DMS79 treated with DMSO at 0.1 percent for 48 hours (cell line): ENCODE measurements around the gene MTF2.

ENCODE experiments used
- DNase-seq: peaks from one replicate; lab custom pipeline; 2025; lab: John Stamatoyannopoulos, UW

The MTF2 gene

GRCh38 chr1:93083979-93084378 lies 4.9 kb downstream of the MTF2 start:
- DNase-seq: no peak

GRCh38 chr1:93087532-93087931 lies 8.4 kb downstream of the MTF2 start:
- DNase-seq: no peak

DNA sequence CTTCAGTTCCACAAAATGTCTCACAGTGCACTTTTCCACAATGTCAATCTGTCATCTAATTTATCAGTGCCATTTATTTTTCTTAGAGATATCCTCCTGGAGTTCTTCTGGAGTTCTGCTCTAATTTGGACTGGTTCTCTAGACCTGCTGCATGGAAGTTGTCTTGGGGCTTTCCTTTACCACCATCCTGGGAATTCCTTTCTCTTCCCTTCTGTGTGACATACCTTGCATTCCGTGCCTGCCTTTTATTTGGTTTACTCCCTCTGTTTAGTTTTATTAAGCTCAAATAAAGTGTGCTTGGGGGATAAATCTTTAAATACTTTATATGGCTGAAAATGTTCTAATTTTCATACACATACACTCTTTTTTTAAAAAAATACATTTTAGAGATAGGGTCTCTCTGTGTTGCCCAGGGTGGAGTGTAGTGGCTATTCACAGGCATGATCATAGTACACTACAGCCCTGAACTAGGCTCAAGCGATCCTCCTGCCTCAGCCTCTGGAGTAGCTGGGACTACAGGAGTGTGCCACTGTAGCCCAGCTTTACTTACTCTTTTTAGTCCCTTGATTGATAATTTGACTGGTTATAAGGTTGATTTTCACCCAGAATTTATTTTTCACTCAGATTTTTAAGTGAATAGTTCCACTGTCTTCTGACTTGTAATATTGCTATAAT lies 14.4 kb downstream of the MTF2 start:
- no peak for DNase-seq

GRCh38 chr1:93095804-93096585 lies 16.9 kb downstream of the MTF2 start:
- DNase-seq: no peak

GRCh38 chr1:93102142-93102541 lies 23.1 kb downstream of the MTF2 start:
- no peak for DNase-seq

GRCh38 chr1:93106226-93106625 lies 27.1 kb downstream of the MTF2 start:
- DNase-seq: no peak

DNA sequence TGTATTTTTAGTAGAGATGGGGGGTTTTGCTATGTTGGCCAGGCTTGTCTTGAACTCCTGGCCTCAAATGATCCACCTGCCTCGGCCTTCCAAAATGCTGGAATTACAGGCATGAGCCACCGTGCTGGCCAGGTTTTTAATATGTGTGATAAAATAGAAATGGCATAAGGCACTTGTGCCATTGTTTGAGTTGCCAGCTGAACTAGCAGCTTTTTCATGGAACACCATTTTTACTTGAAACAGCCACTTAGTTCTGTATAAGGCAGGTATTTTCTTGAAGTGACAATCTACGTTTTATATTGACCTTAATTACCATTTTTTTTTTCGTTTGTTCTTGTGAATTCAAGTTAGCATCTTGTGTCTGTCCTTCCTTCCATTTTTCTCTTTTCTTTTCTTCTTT lies 28.3 kb downstream of the MTF2 start:
- DNase-seq: no peak

DNA sequence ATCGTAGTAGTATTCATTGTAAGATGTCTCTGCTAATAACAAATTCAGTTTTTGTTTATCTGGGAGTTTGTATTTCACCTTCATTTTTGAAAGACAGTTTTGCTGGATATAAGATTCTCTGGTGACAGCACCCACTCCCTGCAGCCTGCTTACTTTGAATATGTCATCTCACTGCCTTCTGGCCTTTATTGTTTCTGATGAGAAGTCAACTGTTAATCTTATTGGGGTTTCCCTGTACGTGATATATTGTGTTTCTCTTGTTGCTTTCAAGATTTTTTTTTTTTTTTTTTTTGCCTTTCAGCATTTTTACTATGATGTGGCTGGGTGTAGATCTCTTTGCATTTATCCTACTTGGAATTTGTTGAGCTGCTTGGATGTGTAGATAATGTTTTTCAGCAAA lies 29.3 kb downstream of the MTF2 start:
- no peak for DNase-seq

GRCh38 chr1:93109578-93109977 lies 30.5 kb downstream of the MTF2 start:
- DNase-seq: no peak

- DNase-seq: no peak
These were observed 32.0 kb downstream of the MTF2 start for GRCh38 chr1:93111065-93111464.

GRCh38 chr1:93111561-93111960 lies 32.5 kb downstream of the MTF2 start:
- DNase-seq: no peak

DNA sequence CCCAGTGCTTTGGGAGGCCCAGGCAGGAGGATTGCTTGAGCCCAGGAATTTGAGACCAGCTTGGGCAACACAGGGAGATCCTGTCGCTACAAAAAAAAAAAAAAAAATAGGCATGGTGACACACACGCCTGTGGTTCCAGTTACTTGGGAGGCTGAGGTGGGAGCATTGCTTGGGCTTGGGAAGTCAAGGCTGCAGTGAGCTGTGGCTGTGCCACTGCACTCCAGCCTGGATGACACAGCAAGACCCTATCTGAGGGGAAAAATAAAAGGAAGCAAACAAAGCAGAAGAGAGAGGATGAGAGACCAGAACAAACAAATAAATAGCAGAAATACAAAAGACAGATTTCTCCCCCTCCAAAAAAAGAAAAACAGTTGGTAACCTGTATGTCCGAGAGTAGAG lies 34.0 kb downstream of the MTF2 start:
- DNase-seq: no peak

GRCh38 chr1:93114391-93114790 lies 35.3 kb downstream of the MTF2 start:
- DNase-seq: no peak

DNA sequence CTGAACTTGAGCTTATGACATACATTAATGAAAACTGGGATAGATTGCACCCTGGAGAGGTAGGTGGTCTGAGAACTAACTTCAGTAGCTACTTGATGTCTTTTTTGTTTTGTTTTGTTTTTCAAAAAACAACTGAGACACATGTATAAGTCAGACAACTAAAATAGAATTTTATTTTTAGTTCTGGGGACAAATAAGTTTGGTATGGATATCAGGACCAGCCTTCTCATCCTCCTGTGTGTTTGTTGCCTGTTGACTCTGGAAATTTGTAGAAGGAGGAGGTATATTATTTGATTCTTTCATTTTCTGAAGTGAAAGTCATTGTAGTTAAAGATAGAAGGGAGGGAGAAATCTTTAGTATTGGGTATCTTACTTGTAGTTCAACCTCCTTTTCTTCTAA lies 41.5 kb downstream of the MTF2 start:
- no peak for DNase-seq

- DNase-seq: no peak
These were observed 44.2 kb downstream of the MTF2 start for GRCh38 chr1:93123201-93123783.

GRCh38 chr1:93124556-93125355 lies 45.7 kb downstream of the MTF2 start:
- DNase-seq: no peak

DNA sequence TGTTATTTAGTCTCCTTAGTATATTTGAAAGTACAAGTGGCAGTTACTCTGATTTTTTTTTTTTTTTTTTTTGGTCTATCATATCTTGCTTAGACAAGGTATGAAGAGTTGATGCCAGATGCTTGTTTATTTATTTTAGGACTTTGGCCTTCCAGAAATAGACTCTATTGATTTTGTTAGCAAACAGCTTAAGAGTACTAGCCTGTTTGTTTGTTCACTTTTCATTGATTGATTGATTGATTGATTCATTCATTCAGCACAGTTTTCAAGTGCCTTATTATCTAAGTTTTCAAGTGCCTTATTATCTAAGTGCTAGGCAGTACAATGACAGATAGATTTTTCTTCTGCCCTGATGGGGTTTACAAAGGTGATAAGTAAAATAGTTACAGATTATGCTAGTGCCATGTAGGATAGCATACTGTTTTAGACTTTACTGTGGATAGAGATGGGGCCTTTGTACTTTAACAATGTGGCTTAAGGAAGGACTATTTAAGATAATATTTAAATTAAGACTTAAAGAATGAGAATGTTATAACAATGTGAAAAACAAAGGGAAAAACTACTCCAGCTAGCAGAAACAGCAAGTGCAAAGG lies 50.5 kb downstream of the MTF2 start:
- DNase-seq: no peak

DNA sequence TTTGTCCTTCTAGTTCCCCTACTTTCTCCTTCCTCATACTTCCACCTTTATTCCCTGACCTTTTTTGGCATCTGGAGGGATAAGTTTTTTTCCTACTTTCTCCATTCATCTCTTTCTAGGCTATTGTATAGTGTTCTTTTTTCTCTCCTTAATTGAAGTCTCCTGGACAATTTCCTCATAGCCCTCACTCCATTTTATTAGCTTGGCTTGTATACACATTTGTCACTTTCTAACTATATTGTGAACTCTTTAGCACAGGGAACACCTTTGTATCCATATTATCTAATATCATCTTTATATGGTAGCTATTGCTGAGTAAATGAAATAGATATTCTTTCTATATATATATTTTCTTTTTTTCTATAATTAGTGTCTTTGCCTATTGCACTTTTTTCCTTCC lies 53.6 kb downstream of the MTF2 start:
- DNase-seq: no peak

DNA sequence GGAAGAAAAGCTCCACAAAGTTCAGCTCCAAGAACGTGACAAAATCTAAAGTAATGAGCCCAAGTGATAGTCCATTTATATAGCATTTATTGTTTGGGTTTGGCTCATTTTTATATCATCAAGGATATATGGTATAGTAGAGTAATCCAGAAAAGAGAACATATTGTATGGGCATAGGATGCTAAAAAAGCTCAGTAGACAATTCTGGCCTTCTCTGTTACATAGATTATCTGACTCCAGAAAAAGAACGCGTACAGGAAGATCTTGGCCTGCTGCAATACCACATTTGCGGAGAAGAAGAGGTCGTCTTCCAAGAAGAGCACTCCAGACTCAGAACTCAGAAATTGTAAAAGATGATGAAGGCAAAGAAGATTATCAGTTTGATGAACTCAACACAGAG lies 57.4 kb downstream of the MTF2 start:
- DNase-seq: no peak

- DNase-seq: no peak
These were observed 58.7 kb downstream of the MTF2 start for GRCh38 chr1:93137604-93138292.

DNA sequence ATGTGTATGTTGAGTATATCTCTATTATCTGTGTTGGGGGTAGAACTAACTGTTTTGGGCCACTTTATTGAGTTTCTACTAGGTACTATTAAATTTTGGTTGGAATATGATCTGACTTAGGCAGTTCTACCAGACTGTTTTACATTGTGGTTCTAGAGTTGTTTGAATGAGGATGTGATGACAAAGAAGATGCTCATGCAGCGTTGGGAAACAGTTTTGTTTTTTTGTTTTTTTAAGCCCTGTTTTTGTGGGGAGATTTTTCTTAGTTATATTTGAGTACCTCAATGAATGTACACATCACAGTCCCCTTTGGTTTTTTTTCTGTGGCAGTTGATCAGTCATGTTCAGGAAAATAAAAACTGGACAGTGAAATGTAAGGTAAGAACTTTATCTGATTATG lies 61.0 kb downstream of the MTF2 start:
- no peak for DNase-seq

DNA sequence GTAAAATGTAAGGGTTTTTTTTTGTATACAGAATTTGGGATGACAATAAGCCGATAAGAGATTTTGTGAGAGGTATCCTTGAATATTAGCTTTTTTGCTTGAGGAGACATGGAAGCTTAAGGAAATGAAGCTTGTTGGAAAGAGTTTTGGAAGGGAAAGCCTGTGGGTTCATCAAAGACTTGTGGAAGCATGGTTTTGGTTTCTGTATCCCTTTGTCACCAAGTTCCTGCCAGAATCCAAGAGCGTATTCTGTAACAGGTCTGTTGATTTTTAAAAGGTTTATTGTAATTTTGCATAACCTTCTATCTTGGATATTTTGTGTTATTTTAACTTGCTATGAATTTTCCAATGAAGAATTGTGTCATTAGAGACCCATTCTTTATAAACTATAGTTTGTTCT lies 63.1 kb downstream of the MTF2 start:
- DNase-seq: no peak
